Measurements from ENCODE around the gene DNPH1. TPM values are rescaled to one million over a fixed set of nuclear protein-coding genes. Genes with fewer than 3 reads are reported as not detected.
A peak's percentile ranks its signal among the peaks of the same experiment; 100 is the strongest.

Gene DNPH1
- total RNA-seq, 2 experiments from 2014 or later, result 42.2 to 43.7 TPM

DNA sequence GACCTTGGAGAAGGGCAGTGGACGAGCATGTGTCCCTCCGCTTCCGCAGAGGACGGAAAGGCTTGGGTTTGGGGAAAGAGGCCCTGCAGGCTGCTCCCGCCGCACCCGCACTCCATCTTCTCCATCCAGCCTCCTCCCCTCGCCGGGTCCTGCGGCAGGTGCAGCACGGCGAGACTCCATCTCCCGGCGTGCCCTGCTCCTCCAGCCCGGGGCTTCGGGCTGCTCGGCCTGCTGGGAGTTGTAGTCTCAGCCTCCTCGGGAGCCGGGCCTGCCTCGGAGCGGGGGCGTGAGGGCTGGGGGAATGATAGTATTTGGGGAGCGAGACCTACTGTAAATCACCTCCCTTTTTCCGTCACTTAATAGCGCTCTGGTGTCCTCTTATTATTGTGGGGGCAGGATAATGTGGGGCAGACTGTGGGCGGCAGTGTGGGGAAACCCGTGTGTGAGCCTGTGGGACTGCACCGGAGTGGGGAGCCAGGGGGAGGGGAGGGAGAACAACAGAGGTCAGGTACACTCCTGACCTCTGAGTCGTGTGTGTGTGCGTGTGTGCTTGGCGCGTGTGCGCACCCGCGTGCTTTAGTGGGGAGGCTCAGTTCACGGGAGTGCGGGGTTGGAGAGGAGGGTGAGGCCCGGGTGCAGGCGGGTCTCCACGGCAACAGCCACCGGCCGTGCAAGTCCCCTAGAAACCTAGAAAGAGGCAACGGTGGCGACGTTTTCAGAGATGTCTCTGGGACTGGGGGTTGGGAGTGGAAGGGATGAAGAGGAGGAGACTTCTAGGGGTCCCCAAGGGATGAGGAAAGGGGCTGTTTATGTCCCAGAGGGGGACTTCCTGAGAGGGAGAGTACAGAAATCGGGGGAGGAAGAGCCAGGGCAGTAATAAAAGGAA is 18.1 kb upstream of the DNPH1 start:
- Mint-ChIP-seq H3K4me1 (peaks cover 7% of the 10 kb centered on the region), H3K27ac (peak overlapping the region; percentile 78), H3K27me3 (peaks cover 23% of the 10 kb centered on the region), H3K9me3 (no peaks in the 10 kb centered on the region), H3K4me3 (peak overlapping the region; percentile 84), H3K36me3 (no peaks in the 10 kb centered on the region)
- peak; percentile 82 for DNase-seq
- peak; percentile 98 for ATAC-seq (ENCODE audit: low read depth)
- POLR2A ChIA-PET, result interaction anchor here (0.9 to 1.6 kb wide), 4 partner anchors 9 to 270 kb away, joined by 3 to 8 read pairs (median 4); partner anchors contain the start of genes DNPH1, POLR1C and YIPF3

DNA sequence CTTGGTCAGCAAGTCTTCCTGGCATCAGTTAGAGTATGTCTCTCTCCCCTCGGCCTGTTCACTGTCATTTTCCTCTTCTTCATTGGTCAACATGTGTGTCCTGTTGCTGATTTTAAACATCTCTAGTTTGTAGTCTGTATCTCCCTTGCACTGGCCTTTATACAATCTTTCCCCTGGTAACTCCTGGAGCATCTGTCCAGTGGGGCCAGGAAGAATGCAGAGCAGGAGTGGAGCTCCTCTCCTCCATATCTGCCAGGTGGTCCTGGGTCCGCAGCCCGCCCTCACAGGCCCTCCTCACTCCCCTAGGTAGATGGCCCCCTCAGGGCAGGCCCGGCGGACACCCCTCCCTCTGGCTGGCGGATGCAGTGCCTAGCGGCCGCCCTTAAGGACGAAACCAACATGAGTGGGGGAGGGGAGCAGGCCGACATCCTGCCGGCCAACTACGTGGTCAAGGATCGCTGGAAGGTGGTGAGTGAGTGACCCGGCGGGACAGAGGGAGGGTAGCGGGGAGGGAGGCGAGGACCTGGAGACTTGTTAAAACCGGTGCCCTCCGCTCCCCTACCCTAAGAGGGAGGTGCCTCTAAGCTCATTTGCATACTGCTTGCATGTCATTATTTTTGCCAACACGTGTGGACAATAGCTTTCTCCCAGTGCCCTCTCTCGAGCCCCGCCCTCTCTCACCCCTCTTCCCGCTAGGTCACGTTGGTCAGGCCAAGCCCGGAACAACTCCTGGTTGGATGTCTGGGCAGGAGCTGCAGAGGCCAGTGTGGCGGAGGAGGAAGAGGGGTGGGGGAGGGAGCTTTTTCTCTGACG is 17.2 kb upstream of the DNPH1 start:
- POLR2A ChIA-PET, result interaction anchor here (0.9 to 1.6 kb wide), 4 partner anchors 8 to 270 kb away, joined by 3 to 8 read pairs (median 4); partner anchors contain the start of genes DNPH1, POLR1C and YIPF3
- Mint-ChIP-seq H3K27ac (peak overlapping the region; percentile 8), H3K9me3 (no peaks in the 10 kb centered on the region), H3K36me3 (no peaks in the 10 kb centered on the region), H3K4me1 (peaks cover 7% of the 10 kb centered on the region), H3K27me3 (peaks cover 20% of the 10 kb centered on the region), H3K4me3 (peak overlapping the region; percentile 84)
- DNase-seq, result peak; percentile 29
- peak; percentile 38 for ATAC-seq (ENCODE audit: low read depth)

DNA sequence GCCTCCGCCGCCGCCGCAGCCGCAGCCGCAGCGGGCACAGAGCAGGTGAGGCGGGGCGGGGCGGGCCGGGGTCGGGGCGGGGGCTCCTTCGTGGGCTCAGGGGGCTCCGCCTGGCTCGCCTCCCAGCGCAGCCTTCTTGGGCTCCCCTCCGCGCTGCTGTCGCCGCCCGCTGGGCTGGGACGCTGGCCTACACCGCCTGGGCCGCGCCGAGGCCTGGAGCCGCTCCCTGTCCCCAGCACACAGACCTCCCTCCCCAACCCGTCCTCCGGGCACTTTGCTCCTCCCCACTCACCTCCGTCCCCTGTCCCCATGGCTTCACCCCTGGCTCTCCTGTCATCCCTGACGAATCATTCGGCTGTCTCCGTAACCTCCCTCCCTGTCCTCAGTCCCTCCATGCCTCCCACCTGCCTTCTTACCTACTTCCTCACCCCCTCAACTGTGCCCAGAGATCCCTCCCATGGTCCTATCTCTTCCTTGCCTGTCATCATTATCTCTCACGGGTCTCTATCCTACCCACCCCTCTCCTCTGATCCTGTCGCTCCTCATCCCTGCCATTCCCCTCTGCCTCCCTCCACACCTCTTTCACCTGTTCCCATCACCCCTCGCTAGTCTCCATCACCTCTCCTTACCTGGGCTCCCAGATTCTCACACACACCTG is 14.5 kb upstream of the DNPH1 start:
- POLR2A ChIA-PET, result interaction anchor here (0.7 kb wide), 1 partner anchor 23 kb away, joined by 4 read pairs; no protein-coding TSS in a partner anchor
- Mint-ChIP-seq H3K27ac (no peak overlapping the region), H3K4me1 (peaks cover 9% of the 10 kb centered on the region), H3K9me3 (peaks cover 6% of the 10 kb centered on the region), H3K36me3 (peaks cover 3% of the 10 kb centered on the region), H3K27me3 (peaks cover 18% of the 10 kb centered on the region), H3K4me3 (no peak overlapping the region)
- no peak for ATAC-seq (ENCODE audit: low read depth)
- no peak for DNase-seq

DNA sequence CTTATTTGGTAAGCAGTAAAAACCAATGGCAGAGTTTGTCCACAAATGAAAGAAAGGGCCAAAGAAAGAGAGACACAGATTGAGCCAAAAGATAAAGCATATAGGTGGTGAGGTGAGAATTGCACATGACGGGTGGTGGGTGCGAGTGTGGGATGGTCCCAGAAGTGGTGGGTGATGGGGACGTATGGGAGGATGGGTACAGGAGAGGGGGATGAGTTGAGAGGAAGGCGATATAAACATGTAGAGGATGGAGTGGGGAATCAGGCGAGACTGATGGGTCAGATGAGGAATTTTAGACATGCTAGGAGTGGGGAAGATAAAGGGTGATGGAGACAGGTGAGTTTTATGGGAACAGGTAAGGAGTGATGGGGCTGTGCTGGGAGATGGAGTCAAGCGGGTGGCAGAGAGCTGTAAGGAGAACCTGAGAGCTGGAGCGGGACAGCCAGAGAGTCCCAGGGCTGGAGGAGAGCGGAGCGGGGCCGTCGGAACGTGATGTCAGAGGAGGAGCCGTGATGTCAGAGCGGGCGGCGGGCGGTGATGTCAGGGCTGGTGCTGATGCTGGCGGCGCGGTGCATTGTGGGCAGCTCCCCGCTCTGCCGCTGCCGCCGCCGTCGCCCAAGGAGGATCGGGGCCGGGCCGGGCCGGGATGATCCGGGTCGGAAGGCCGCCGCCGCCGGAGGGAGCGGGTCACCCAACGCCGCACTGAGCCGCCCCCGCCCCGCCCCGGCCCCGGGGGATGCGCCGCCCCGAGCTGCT is 13.8 kb upstream of the DNPH1 start, which contains the start of gene TTBK1:
TTBK1 (plus strand) TSS at position 574 of the 756 bp plus-strand sequence. CDS start 3,180 bp downstream, outside the sequence.
- Mint-ChIP-seq H3K4me1 (peaks cover 9% of the 10 kb centered on the region), H3K27ac (no peak within 1 kb of the TSS), H3K4me3 (no peak within 1 kb of the TSS), H3K27me3 (peaks cover 22% of the 10 kb centered on the region), H3K36me3 (peaks cover 3% of the 10 kb centered on the region), H3K9me3 (peaks cover 6% of the 10 kb centered on the region)
- POLR2A ChIA-PET, result interaction anchor here (0.7 kb wide), 1 partner anchor 22 kb away, joined by 4 read pairs; no protein-coding TSS in a partner anchor
- ATAC-seq (ENCODE audit: low read depth), result no peak
- peak; percentile 50 for DNase-seq

DNA sequence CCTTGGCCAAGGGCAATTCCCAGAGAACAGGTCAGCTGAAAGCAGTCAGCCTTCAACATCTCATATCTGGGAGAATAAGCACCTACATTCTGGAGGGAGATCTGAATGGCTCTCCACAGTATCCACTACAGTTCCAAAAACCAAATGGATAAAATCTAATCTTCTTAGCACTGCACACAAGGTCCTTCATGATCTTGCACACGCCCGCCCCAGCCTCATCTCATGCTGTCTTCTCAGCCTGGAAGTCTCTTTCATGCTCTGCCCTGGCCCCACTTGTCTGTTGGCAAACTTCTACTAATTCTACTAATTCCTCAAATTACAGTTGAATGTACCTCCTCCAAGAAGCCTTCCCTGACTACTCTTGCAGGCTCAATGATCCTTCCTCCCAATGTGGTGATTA is 12.2 kb upstream of the DNPH1 start:
- Mint-ChIP-seq H3K27ac (no peak overlapping the region), H3K4me3 (no peak overlapping the region), H3K9me3 (peaks cover 6% of the 10 kb centered on the region), H3K36me3 (peaks cover 3% of the 10 kb centered on the region), H3K4me1 (peaks cover 4% of the 10 kb centered on the region), H3K27me3 (peaks cover 29% of the 10 kb centered on the region)
- DNase-seq (no peak), ATAC-seq (ENCODE audit: low read depth) (no peak)
- POLR2A ChIA-PET, result no interaction called here

DNA sequence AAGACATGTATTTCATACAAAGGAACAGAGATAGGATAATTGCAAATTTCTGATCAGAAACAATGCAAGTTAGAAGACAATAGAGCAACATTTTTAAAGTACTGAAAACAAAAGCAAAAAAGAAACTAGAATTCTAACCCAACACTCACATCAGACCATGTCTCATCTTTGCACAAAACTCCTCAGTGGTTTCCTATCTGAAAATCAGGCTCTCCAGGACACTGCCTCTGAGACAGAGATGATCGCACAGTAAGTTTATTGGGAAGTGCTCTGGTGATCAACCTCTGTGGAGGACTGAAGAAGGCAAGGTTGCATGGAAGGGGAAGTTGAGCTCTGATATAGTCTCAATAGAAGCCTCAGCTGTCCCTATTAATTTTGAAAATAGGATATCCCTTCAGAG is 11.7 kb upstream of the DNPH1 start:
- Mint-ChIP-seq H3K9me3 (peaks cover 6% of the 10 kb centered on the region), H3K36me3 (peaks cover 3% of the 10 kb centered on the region), H3K4me1 (peaks cover 4% of the 10 kb centered on the region), H3K27ac (no peak overlapping the region), H3K27me3 (peaks cover 29% of the 10 kb centered on the region), H3K4me3 (no peak overlapping the region)
- DNase-seq (no peak), ATAC-seq (ENCODE audit: low read depth) (no peak)
- POLR2A ChIA-PET, result no interaction called here

DNA sequence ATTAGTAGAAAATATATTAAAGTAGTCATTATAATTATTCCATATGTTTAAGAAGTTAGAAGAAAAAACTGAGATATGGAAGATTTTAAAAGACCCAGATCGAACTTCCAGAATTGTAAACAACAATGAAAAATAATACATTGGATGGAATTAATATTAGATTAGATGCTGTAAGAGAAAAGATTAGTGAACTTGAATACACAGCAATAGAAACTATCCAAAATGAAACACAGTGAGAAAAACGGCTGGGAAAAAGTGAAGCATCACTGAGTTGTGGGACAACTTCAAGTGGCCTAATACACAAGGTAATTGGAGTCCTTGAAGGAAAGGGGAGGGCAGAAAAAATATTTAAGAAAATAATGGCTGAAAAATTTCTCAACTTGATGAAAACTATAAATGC is 9.8 kb upstream of the DNPH1 start:
- POLR2A ChIA-PET, result no interaction called here
- no peak overlapping the region for H3K27ac Mint-ChIP-seq
- no peak overlapping the region for H3K4me3 Mint-ChIP-seq
- no peak for ATAC-seq (ENCODE audit: low read depth)
- H3K9me3 Mint-ChIP-seq, result peaks cover 6% of the 10 kb centered on the region
- H3K4me1 Mint-ChIP-seq, result peaks cover 4% of the 10 kb centered on the region
- peaks cover 3% of the 10 kb centered on the region for H3K36me3 Mint-ChIP-seq
- DNase-seq, result no peak
- peaks cover 33% of the 10 kb centered on the region for H3K27me3 Mint-ChIP-seq

DNA sequence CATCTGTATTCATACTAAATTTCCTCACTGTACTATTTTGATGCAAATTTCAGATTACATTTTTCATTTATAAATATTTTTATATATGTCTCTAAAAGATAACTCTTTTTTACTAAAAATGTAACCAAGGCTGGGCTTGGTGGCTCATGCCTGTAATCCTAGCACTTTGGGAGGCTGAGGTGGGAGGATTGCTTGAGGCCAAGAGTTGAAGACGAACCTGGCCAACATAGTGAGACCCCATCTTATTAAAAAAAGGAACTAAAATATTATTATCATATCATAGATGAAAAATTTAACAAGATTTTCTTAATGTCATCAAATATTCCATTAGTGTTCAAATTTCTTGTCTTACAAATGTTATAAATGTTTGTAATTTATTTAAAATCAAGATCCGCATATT is 6.6 kb upstream of the DNPH1 start:
- DNase-seq (no peak), ATAC-seq (ENCODE audit: low read depth) (no peak)
- no peak overlapping the region for H3K27ac Mint-ChIP-seq
- peaks cover 6% of the 10 kb centered on the region for H3K9me3 Mint-ChIP-seq
- H3K4me1 Mint-ChIP-seq, result peaks cover 4% of the 10 kb centered on the region
- H3K27me3 Mint-ChIP-seq, result peaks cover 44% of the 10 kb centered on the region
- H3K36me3 Mint-ChIP-seq, result peaks cover 3% of the 10 kb centered on the region
- no peak overlapping the region for H3K4me3 Mint-ChIP-seq
- POLR2A ChIA-PET, result no interaction called here

DNA sequence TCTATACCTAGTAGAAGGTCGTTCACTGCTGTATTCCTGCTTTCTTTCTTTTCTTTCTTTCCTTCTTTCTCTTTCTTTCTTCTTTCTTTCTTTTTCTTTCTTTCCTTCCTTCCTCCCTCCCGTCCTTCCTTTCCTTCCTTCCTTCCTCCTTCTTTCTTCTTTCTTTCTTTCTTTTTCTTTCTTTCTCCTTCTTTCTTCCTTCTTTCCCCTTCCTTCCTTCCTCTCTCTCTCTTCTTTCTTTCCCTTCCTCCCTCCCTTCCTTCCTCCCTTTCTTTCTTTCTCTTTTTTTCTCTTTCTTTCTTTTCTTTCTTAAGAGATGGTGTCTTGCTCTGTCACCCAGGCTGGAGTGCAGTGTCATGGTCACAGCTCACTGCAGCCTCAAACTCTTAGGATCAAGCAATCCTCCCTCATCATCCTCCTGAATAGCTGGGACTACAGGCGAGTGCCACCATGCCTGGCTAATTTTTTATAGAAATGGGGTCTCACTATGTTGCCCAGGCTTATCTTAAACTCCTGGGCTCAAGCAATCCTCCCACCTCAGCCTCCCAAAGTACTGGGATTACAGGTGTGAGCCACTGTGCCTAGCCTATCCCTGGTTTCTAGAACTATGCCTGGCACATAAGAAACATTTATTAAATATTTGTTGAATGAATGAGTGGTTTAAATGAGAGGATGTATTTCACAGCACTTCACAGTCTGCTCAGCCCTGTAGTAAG is 2.6 kb upstream of the DNPH1 start:
- DNase-seq (no peak), ATAC-seq (ENCODE audit: low read depth) (no peak)
- POLR2A ChIA-PET, result no interaction called here
- H3K27me3 Mint-ChIP-seq, result peaks cover 21% of the 10 kb centered on the region
- H3K27ac Mint-ChIP-seq, result no peak overlapping the region
- H3K36me3 Mint-ChIP-seq, result no peaks in the 10 kb centered on the region
- no peak overlapping the region for H3K4me3 Mint-ChIP-seq
- no peaks in the 10 kb centered on the region for H3K9me3 Mint-ChIP-seq
- H3K4me1 Mint-ChIP-seq, result peaks cover 13% of the 10 kb centered on the region

DNA sequence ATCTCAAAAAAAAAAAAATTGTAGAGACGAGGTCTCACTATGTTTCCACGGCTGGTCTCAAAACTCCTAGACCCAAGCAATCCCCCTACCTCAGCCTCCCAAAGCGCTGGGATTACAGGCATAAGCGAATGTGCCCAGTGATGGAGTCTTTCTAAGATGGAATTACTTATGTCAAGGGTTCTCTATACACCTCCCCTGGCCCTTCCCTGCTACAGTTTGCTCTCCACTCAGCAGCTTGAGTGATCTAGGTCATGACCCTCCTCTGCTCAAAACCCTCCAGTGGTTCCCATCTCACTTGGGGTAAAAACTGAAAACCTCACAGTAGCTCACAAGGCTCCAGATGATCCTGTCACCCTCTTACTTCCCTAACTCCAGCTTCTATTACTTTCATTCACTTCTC is 1.8 kb upstream of the DNPH1 start:
- Mint-ChIP-seq H3K36me3 (peaks cover 4% of the 10 kb centered on the region), H3K9me3 (no peaks in the 10 kb centered on the region), H3K27ac (no peak overlapping the region), H3K27me3 (peaks cover 17% of the 10 kb centered on the region), H3K4me3 (no peak overlapping the region), H3K4me1 (peaks cover 20% of the 10 kb centered on the region)
- POLR2A ChIA-PET, result interaction anchor here (2.2 kb wide), 1 partner anchor 16 kb away, joined by 8 read pairs; no protein-coding TSS in a partner anchor
- DNase-seq, result peak; percentile 2
- no peak for ATAC-seq (ENCODE audit: low read depth)

DNA sequence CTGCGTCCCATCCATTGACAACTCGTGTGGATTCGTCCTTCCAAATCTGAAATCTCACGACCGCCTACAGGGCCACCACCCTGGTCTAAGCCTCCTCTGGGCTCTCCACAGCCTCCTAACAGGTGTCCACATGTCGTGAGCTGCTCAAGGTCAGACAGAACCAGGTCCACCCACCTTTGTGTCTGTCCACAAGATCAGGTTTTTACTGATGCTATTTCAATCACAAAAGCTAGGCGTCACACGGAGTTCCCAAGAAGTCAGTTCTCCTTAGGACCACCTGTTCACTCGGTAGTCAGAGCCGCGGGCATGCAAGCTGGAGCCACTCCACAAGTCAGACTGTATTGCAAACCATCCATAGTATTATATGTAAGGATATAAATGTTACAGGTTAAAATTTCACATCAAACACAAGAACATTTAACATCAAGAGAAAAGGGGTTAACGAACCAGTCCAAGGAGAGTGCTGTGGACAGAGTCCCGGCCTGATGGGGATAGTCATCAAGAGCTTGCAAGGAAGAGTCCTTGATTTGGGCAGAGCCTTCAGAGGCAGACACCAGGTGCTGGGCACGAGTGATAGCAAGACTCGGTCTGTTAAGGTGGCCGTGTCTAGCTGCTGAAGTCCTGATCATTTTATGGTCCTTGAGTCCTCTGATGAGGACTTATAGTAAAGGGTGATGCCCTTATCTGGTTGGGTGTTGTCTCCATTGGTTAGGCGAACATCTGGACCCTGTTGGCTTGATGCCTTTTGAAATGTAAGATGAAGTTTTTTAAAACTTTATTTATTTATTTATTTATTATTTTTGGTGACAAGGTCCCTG is 731 bp upstream of the DNPH1 start:
- POLR2A ChIA-PET, result interaction anchor here (0.6 to 2.2 kb wide), 8 partner anchors 8 to 995 kb away, joined by 3 to 8 read pairs (median 3); partner anchors contain the start of gene CUL9
- Mint-ChIP-seq H3K4me1 (peaks cover 29% of the 10 kb centered on the region), H3K4me3 (peak overlapping the region; percentile 84), H3K9me3 (no peaks in the 10 kb centered on the region), H3K36me3 (peaks cover 6% of the 10 kb centered on the region), H3K27me3 (peaks cover 13% of the 10 kb centered on the region), H3K27ac (peak overlapping the region; percentile 84)
- ATAC-seq (ENCODE audit: low read depth) (peak; percentile 2), DNase-seq (peak; percentile 24)
